ENCODE data around the gene ACADSB. TPM values are rescaled to one million over a fixed set of nuclear protein-coding genes. Genes with fewer than 3 reads are reported as not detected.
A peak's percentile ranks its signal among the peaks of the same experiment; 100 is the strongest.

The ACADSB gene
- total RNA-seq (2014; rRNA removed; shearing (Covaris generic)), result 5.4 and 5.9 TPM in 2 replicates

- DNase-seq (ENCODE audit: low spot score), result peak; percentile 82
These were observed at the start of gene ACADSB, which contains the start of gene IKZF5 for GRCh38 chr10:123008355-123009104. ACADSB (plus strand) TSS chr10:123009006; CDS start chr10:123009030, 24 bp downstream. IKZF5 (minus strand) TSS chr10:123008795; CDS start chr10:122998625, 10,170 bp downstream.

DNA sequence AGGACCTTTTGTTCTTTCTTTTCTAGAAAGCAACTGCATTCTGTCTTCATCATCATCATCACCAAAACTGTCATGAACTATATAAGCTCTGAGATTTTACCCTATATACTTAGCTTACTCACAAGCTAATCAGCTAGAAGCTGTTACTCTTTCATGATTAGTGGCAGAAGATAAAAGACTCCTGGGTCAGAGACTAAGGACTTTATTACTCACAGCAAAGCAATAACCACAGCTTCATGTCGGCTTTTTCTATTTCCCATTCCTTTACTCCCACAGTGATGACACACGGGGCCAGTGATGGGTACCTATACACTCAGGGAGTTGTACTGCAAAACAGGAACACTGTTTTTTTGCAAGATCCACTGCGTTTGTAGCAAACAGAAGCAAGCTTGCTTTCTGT, 46.4 kb upstream of the ACADSB start:
- no peak for DNase-seq (ENCODE audit: low spot score)

- no peak for DNase-seq (ENCODE audit: low spot score)
These were observed 41.9 kb upstream of the ACADSB start for GRCh38 chr10:122966879-122967278.

DNA sequence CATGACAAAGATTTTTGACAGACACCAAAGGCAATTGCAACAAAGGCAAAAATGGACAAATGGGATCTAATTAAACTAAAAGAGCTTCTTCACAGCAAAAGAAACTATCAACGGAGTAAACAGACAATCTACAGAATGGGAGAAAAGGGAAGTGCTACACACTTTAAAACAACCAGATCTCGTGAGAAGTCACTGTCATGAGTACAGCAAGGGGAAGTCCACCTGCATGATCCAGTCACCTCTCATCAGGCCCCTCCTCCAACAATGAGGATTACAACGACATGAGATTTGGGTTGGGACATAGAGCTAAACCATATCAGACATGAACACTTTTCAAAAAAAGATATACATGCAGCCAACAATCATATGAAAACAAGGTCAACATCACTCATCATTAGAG, 40.1 kb upstream of the ACADSB start:
- DNase-seq (ENCODE audit: low spot score), result no peak

- no peak for DNase-seq (ENCODE audit: low spot score)
These were observed 34.8 kb upstream of the ACADSB start for GRCh38 chr10:122974023-122974422.

DNA sequence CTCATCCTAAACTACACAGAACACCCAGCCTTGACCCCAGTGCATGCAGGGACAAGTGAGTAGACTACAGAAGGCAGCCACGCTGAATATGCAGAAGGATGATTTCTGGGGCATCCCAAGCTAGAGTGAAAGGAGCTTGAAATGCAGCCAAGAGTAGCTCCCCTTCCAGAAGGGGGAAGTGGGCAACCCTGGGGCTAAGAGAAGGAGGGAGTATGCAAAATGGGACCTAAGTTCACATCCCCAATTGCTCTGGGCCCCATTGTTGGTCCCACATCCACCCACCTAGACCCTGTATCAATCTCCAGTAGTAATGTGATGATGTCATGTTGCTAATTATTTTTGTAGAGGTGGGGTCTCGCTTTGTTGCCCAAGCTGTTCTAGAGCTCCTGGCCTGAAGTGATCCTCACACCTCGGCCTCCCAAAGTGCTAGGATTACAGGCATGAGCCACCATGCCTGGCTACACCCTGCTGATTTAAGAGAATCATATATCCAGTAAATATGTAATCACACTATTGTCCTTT, 34.2 kb upstream of the ACADSB start:
- no peak for DNase-seq (ENCODE audit: low spot score)

- DNase-seq (ENCODE audit: low spot score), result peak; percentile 72
These were observed 28.4 kb upstream of the ACADSB start, which contains the start of gene PSTK for GRCh38 chr10:122980209-122981065. PSTK (plus strand) TSS chr10:122980401; CDS start chr10:122980480, 79 bp downstream.

GRCh38 chr10:122981066-122981464, 27.7 kb upstream of the ACADSB start:
- peak; percentile 26 for DNase-seq (ENCODE audit: low spot score)

- DNase-seq (ENCODE audit: low spot score), result no peak
These were observed 24.9 kb upstream of the ACADSB start for GRCh38 chr10:122983898-122984297.

DNA sequence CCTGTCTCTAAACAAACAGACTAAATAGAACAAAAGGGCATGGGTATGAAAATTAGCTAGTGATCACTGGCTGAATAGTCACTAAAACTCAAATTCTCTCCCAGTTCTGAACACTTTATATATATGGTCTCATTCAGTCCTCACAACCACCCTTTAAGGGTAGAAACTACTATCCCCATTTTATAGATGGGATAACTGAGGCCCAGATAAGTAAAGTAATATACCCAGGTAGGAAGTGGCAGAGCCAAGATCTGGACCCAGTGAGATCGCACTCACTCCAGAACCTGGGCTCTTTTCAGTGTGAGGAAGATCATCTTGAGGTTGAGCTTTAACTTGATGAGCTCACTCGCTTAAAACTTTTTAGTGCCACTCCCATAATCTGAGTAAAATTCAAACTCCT, 24.1 kb upstream of the ACADSB start:
- DNase-seq (ENCODE audit: low spot score), result no peak

DNA sequence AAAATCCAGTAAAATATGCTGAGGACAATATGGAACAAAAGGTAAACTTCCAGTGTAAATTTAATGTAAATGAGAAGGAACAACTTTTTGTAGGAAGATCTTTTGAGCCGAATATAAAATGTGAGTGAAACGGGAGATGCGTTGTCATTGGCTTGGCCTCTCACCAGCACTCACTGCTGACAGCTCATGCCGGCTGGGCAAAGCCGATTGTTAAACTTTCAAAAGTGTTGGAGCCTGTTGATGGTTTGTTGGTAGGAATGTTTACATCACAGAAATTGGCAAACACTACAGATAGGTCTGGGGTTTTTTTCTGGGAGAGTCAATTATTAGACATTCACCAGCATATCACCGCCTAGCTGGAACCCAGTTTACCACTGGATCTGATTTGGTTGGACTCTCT, 22.5 kb upstream of the ACADSB start:
- DNase-seq (ENCODE audit: low spot score), result no peak

DNA sequence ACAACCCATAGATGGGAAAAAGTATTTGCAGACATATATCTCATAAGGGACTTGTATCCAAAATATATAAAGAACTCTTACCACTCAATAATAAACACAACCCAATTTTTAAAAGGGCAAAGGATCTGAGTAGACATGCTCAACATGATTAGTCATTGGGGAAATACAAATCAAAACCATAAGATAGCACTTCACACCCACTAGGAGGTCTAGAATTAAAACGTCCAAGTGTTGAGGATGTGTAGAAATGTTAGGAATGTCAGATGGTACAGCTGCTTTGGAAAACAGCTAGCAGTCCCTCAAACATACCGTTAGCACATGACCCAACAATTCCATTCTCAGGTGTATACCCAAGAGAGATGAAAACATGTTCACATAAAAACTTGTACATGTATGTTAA, 20.3 kb upstream of the ACADSB start:
- no peak for DNase-seq (ENCODE audit: low spot score)

- DNase-seq (ENCODE audit: low spot score), result no peak
These were observed 18.5 kb upstream of the ACADSB start for GRCh38 chr10:122990278-122990677.

DNA sequence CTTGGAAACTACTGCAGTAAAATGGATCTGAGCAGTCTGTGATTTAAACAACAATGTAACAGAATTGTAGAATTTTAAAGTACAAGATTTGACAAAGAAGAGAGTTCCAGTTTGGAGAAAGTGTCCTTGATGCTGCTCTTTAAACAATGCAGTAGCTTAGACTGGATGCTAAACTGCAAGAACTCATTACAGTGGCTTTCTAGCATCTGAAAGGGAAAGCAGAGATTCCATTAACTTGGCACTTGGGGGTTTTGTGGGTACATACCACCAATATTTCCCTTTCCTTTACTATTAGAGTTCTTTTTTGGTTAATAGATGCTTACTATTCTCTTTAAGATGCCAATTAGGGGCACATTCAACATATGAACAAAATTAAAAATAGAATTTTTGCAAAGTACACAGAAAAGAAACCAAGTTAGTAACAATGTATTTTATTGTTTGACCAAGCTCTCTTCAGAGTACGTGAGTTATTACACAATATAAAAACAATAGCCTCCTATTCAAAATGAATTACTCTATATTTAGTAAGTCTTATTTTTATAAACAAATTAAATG, 16.7 kb upstream of the ACADSB start:
- DNase-seq (ENCODE audit: low spot score), result no peak

- DNase-seq (ENCODE audit: low spot score), result no peak
These were observed 14.9 kb upstream of the ACADSB start for GRCh38 chr10:122993797-122994336.

DNA sequence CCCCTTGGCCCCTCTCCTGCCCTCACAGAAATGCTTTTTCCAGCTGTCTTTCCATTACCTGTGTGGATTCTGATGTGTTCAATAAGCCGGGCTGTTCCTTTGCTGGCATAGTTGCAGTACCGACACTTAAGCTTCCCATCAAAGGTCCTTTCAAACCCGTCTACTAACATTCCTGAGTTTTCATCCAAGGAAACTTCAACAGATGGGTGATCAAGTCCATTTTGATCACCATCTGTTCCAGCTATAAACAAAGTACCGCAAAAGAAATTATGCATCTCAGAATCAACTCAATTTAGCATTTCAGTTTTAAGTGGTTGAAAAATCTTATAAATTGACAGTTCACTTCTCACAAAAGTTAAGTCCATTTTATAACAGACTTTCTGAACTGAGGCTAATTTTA, 12.9 kb upstream of the ACADSB start:
- DNase-seq (ENCODE audit: low spot score), result no peak

GRCh38 chr10:122997864-122998263, 10.9 kb upstream of the ACADSB start:
- DNase-seq (ENCODE audit: low spot score), result no peak

GRCh38 chr10:122998360-122998917, 10.4 kb upstream of the ACADSB start:
- DNase-seq (ENCODE audit: low spot score), result no peak

- DNase-seq (ENCODE audit: low spot score), result no peak
These were observed 9.9 kb upstream of the ACADSB start for GRCh38 chr10:122998934-122999333.

GRCh38 chr10:122999347-122999746, 9.5 kb upstream of the ACADSB start:
- no peak for DNase-seq (ENCODE audit: low spot score)

GRCh38 chr10:123000155-123000554, 8.7 kb upstream of the ACADSB start:
- no peak for DNase-seq (ENCODE audit: low spot score)

GRCh38 chr10:123001370-123001769, 7.4 kb upstream of the ACADSB start:
- DNase-seq (ENCODE audit: low spot score), result no peak

All from A172 (cell line).